Measurements from ENCODE around the gene B4GALT6.
A peak's percentile ranks its signal among the peaks of the same experiment; 100 is the strongest.

The B4GALT6 gene

DNA sequence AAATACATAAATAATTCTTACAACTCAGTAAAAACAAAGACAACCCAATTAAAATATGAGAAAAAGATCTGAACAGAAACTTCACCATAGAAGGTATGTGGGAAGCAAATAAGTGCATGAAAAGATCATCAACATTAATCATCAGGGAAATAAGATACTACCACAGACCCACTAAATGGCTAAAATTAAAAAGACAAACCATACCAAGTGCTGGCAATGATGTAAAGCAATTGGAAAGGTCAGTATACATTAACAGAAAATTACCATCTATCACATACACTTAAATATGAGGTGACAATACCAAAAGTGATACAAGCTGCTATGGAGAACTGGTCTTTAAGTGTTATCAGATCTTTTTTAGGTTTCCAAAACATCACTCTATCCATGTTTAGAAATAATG is 48.0 kb downstream of the B4GALT6 start:
- FAIRE-seq (peak; percentile 28), DNase-seq (ENCODE audit: insufficient read length, low spot score) (no peak)

- peak; percentile 99 for FAIRE-seq
- no peak for DNase-seq (ENCODE audit: insufficient read length, low spot score)
These were observed 50.1 kb downstream of the B4GALT6 start for GRCh38 chr18:31634331-31634713.

GRCh38 chr18:31633392-31634330 is 50.7 kb downstream of the B4GALT6 start:
- peak; percentile 69 for FAIRE-seq
- DNase-seq (ENCODE audit: insufficient read length, low spot score): no peak

GRCh38 chr18:31632356-31632755 is 52.0 kb downstream of the B4GALT6 start:
- no peak for DNase-seq (ENCODE audit: insufficient read length, low spot score)
- FAIRE-seq: peak; percentile 57

GRCh38 chr18:31631526-31631925 is 52.9 kb downstream of the B4GALT6 start:
- DNase-seq (ENCODE audit: insufficient read length, low spot score): no peak
- FAIRE-seq: no peak

GRCh38 chr18:31630549-31630948 is 53.8 kb downstream of the B4GALT6 start:
- FAIRE-seq (peak; percentile 71), DNase-seq (ENCODE audit: insufficient read length, low spot score) (no peak)

DNA sequence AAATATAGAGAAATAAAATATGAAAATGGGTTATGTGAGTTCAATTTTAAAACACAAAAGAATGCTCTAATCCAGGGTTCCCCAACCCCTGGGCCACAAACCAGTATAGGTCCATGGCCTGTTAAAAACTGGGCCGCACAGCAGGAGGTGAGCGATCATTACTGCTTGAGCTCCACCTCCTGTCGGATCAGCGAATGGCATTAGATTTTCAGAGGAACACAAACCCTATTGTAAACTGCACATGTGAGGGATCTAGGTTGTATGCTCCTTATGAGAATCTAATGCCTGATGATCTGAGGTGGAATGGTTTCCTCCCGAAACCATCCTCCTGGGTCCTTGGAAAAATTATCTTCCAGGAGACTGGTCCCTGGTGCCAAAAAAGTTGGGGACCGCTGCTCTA is 58.0 kb downstream of the B4GALT6 start:
- no peak for DNase-seq (ENCODE audit: insufficient read length, low spot score)
- peak; percentile 21 for FAIRE-seq

- no peak for DNase-seq (ENCODE audit: insufficient read length, low spot score)
- FAIRE-seq: peak; percentile 40
These were observed 59.3 kb downstream of the B4GALT6 start for GRCh38 chr18:31624892-31625640.

DNA sequence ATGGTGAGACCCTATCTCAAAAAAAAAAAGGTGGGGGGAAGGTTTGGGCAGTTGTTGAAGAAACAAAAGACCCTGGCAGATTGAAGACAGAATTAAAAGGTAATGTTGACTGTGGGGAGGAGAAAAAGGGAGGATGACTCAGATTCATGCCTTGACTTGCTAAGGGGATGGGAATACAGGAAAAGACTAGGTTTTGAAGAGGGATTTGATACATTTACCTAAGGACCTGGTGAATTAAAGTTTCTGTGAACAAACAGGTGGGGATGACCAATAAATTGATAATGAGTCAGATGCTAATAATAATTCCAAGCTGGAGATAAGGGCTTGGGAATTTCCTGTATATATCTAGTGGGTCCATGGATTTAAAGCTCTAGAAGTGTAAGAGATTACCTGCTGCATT is 65.1 kb downstream of the B4GALT6 start:
- no peak for FAIRE-seq
- DNase-seq (ENCODE audit: insufficient read length, low spot score): no peak

GRCh38 chr18:31618801-31619200 is 65.6 kb downstream of the B4GALT6 start:
- no peak for DNase-seq (ENCODE audit: insufficient read length, low spot score)
- no peak for FAIRE-seq

- FAIRE-seq: peak; percentile 8
- DNase-seq (ENCODE audit: insufficient read length, low spot score): no peak
These were observed 67.2 kb downstream of the B4GALT6 start for GRCh38 chr18:31617031-31617717.

GRCh38 chr18:31616586-31616985 is 67.8 kb downstream of the B4GALT6 start:
- no peak for DNase-seq (ENCODE audit: insufficient read length, low spot score)
- no peak for FAIRE-seq

DNA sequence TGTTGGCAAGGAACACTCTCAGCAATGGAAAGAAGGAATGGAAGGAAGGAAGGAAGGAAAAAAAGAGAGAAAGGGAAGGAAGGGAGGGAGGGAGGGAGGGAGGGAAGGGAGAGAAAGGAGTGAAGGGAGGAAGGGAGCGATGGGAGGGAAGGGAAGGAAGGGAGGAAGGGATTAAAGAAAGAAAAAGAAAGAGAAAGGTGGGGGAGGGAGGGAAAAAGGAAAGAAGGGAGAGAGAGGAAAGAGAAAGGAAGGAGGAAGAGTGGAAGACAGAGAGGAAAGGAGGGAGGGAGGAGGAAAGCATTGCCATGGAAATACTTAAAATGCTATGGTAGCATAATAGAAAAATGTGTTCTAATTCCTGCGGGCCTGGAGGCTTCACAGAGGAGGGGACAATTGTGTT is 70.3 kb downstream of the B4GALT6 start:
- DNase-seq (ENCODE audit: insufficient read length, low spot score): no peak
- FAIRE-seq: no peak

DNA sequence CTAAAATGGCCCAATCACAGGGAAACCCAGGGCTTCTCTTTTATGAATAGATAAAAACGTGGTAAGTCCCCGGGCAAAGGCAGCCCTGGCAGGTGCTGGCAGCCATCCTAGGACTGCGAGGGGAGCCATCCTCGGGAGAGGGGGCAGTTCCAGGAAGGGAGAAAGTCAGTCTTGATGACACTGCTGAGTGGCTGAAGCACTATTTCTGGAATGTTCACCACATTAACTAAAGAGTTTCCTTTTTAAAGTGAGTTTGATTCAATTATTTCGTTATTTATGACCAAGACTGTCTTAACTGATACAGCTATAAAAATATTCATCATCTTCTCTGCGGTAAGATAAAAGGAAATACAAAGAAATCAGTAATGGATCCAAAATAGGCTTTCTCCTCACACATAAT is 72.3 kb downstream of the B4GALT6 start:
- FAIRE-seq: no peak

GRCh38 chr18:31611511-31611910 is 72.9 kb downstream of the B4GALT6 start:
- no peak for FAIRE-seq
- DNase-seq (ENCODE audit: insufficient read length, low spot score): no peak

More for the DNA sequence above, 72.3 kb downstream of the B4GALT6 start:
- no peak for DNase-seq (ENCODE audit: insufficient read length, low spot score)

DNA sequence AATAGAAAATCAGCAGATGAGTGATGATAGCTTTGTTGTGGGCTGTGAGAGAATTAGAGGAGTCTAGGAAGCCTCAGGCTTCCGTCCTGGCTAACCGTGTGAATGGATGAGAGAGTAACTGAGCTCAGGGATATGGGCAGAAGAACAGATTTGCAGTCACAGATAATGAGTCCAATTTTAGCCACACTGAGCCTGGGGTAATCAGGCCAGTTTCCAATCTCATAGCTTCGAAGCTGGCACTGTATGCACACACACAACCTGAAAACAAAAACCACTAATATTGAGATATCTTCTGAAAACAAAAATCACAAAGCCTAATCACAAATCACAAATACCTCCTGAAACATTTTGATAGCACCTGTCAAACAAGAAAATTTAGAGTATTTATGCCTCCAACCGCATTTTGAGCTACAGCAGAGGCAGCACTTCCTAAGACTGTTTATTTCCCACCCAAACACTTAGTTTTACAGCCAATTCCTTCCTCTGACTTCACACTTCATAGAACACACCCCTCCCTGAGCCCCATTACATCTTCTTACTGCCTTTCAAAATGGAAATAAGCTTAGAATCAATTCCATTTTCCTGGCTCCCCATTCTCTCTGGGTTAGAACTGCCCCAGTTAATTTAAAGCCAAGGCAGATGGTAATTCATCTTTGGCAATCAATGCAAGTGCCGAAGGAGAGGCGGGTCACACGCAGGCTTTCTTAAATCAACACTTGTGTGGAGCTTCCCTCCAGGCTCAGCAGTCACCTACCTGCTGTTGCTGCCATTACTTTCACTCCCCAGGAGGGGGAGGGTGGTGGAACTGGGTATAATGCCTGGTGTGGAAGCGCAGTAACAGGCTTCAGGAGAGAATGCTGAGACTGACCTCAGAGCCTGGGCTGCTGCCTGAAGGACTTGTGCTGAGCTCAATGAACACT is 73.8 kb downstream of the B4GALT6 start:
- FAIRE-seq (no peak), DNase-seq (ENCODE audit: insufficient read length, low spot score) (no peak)

GRCh38 chr18:31609886-31610285 is 74.5 kb downstream of the B4GALT6 start:
- FAIRE-seq: peak; percentile 42

GRCh38 chr18:31607384-31607783 is 77.0 kb downstream of the B4GALT6 start:
- DNase-seq (ENCODE audit: insufficient read length, low spot score) (no peak), FAIRE-seq (no peak)

More at GRCh38 chr18:31609886-31610285, 74.5 kb downstream of the B4GALT6 start:
- DNase-seq (ENCODE audit: insufficient read length, low spot score): no peak

- DNase-seq (ENCODE audit: insufficient read length, low spot score): no peak
- no peak for FAIRE-seq
These were observed 78.1 kb downstream of the B4GALT6 start for GRCh38 chr18:31606265-31606664.

DNA sequence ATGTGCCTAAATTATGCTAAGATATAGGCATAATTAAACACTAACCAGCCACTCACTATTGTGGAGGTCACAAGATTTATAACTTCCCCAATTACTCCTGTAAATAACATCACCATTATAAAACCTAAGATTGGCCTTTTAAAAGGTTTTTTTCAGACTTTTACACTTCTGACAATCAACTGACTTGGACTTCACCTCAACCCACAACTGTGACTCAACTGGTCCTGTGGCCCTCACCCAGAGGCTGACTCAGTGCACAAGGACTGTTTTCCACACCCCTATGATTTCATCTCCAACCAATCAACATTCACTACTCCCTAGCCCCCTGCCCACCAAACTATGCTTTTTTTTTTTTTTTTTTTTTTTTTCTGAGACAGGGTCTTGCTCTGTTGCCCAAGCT is 81.1 kb downstream of the B4GALT6 start:
- no peak for FAIRE-seq
- no peak for DNase-seq (ENCODE audit: insufficient read length, low spot score)

Data from GM19239 (cell line).